Hindlimb muscle (tissue), 1 donor: ENCODE data around the gene ZNF667. TPM values are rescaled to one million over a fixed set of nuclear protein-coding genes. Genes with fewer than 3 reads are reported as not detected.
A peak's percentile ranks its signal among the peaks of the same experiment; 100 is the strongest.

ENCODE experiments used
- DNase-seq: peaks from one replicate; pipeline ENCODE4 v3.0.0-alpha.2; 2013
- polyA plus RNA-seq: library from polyadenylated mRNA; unstranded; fragments of 120-200 nt; gene quantifications from one replicate; pipeline ENCODE4 v1.2.1, GENCODE V29; 2013; ENCODE audit not compliant: insufficient read length

The ZNF667 gene
- polyA plus RNA-seq, 1 donor, result 11.0 TPM

DNA sequence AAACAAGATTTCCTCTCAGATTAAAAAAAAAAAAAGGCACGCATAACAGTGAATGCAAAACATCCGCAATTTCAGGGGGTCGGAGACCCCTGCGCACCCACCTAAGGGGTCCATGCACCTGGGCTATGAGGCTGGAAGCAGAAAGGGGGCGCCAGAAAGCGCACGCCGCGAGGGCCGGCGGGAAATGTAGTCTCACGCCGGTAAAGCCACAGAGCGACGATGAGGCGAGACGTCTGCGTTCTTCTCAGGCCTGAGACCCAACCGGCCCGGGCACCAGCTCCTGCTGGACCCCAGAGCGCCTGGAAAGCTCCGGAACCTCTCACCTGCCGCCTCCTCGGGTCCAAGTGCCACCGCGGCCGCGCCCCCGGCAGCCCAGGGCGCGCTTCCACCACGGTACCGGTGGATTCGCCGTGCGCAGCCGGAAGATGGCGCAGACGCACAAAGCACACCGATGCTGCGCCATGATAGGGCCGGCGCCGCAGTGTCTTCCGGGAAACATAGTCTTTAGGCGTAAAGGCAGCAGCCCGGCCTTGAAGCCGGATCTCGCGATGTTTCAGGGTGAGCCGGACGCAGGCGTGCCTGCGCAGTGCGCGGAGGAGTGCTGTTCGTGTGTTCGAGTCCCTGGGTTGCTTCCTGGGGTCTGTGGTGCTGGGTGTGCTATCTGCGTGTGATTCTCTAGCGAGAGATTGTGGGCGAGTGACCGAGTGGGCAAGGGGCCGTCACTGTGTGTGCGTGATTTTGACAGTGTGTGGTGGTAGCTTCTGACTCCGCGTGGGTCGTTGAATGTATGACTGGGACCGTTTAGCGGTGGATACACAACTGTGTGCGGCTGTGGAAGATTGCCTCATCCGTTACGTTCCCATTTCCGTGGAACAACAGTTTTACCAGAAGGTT is 83.8 kb downstream of the ZNF667 start, which contains the start of gene ZNF582:
Gene ZNF582, minus strand, starts transcription at position 416 of the 894 bp plus-strand sequence. CDS start 1,782 bp downstream, outside the sequence.
- DNase-seq, result peak; percentile 97

Other genes with a start within 250 kb of the ZNF667 start
- 1.3 TPM for gene EDDM13, start 204.6 kb downstream of the ZNF667 start, polyA plus RNA-seq
- 8.1 TPM for gene ZSCAN5A, start 162.5 kb downstream of the ZNF667 start, polyA plus RNA-seq
- gene ZNF582, start 83.8 kb downstream of the ZNF667 start, polyA plus RNA-seq, result 6.0 TPM
- gene ZNF583, start 73.0 kb downstream of the ZNF667 start, polyA plus RNA-seq, result 7.0 TPM
- 14.6 TPM for gene ZNF471, start 30.5 kb upstream of the ZNF667 start, polyA plus RNA-seq
- 9.9 TPM for gene ZFP28, start 61.6 kb upstream of the ZNF667 start, polyA plus RNA-seq
- gene ZNF470, start 90.1 kb upstream of the ZNF667 start, polyA plus RNA-seq, result 4.9 TPM
- gene ZNF71, start 118.0 kb upstream of the ZNF667 start, polyA plus RNA-seq, result 8.1 TPM
- gene SMIM17, start 165.8 kb upstream of the ZNF667 start, polyA plus RNA-seq, result 1.3 TPM
- 3.3 TPM for gene ZNF835, start 194.4 kb upstream of the ZNF667 start, polyA plus RNA-seq